ENCODE data around the gene IVNS1ABP. TPM values are rescaled to one million over a fixed set of nuclear protein-coding genes. Genes with fewer than 3 reads are reported as not detected.

The IVNS1ABP gene
- total RNA-seq, 1 experiment from 2014 or later: 59.5 TPM

GRCh38 chr1:185297982-185298381 is 19.1 kb downstream of the IVNS1ABP start:
- no peak for DNase-seq (ENCODE audit: extremely low read depth, low read depth)

- DNase-seq (ENCODE audit: extremely low read depth, low read depth): no peak
Measured at GRCh38 chr1:185295091-185295490, 22.0 kb downstream of the IVNS1ABP start.

- DNase-seq (ENCODE audit: extremely low read depth, low read depth): no peak
Measured at GRCh38 chr1:185293967-185294542, 23.0 kb downstream of the IVNS1ABP start.

- no peak for DNase-seq (ENCODE audit: extremely low read depth, low read depth)
Measured at GRCh38 chr1:185292237-185292636, 24.8 kb downstream of the IVNS1ABP start.

GRCh38 chr1:185291652-185292051 is 25.4 kb downstream of the IVNS1ABP start:
- no peak for DNase-seq (ENCODE audit: extremely low read depth, low read depth)

GRCh38 chr1:185291159-185291558 is 25.9 kb downstream of the IVNS1ABP start:
- no peak for DNase-seq (ENCODE audit: extremely low read depth, low read depth)

GRCh38 chr1:185289880-185290279 is 27.2 kb downstream of the IVNS1ABP start:
- DNase-seq (ENCODE audit: extremely low read depth, low read depth): no peak

GRCh38 chr1:185288435-185288834 is 28.6 kb downstream of the IVNS1ABP start:
- DNase-seq (ENCODE audit: extremely low read depth, low read depth): no peak

GRCh38 chr1:185287451-185287850 is 29.6 kb downstream of the IVNS1ABP start:
- no peak for DNase-seq (ENCODE audit: extremely low read depth, low read depth)

GRCh38 chr1:185284533-185285276 is 32.3 kb downstream of the IVNS1ABP start:
- DNase-seq (ENCODE audit: extremely low read depth, low read depth): no peak

GRCh38 chr1:185284116-185284515 is 32.9 kb downstream of the IVNS1ABP start:
- no peak for DNase-seq (ENCODE audit: extremely low read depth, low read depth)

- DNase-seq (ENCODE audit: extremely low read depth, low read depth): no peak
Measured at GRCh38 chr1:185281245-185281644, 35.8 kb downstream of the IVNS1ABP start.

GRCh38 chr1:185280589-185280988 is 36.5 kb downstream of the IVNS1ABP start:
- no peak for DNase-seq (ENCODE audit: extremely low read depth, low read depth)

- DNase-seq (ENCODE audit: extremely low read depth, low read depth): no peak
Measured at GRCh38 chr1:185279571-185279970, 37.5 kb downstream of the IVNS1ABP start.

GRCh38 chr1:185271921-185272320 is 45.1 kb downstream of the IVNS1ABP start:
- DNase-seq (ENCODE audit: extremely low read depth, low read depth): no peak

- DNase-seq (ENCODE audit: extremely low read depth, low read depth): no peak
Measured at GRCh38 chr1:185268352-185268751, 48.7 kb downstream of the IVNS1ABP start.

- no peak for DNase-seq (ENCODE audit: extremely low read depth, low read depth)
Measured at GRCh38 chr1:185267701-185268100, 49.3 kb downstream of the IVNS1ABP start.

- DNase-seq (ENCODE audit: extremely low read depth, low read depth): no peak
Measured at GRCh38 chr1:185267301-185267700, 49.7 kb downstream of the IVNS1ABP start.

GRCh38 chr1:185265314-185265713 is 51.7 kb downstream of the IVNS1ABP start:
- no peak for DNase-seq (ENCODE audit: extremely low read depth, low read depth)

GRCh38 chr1:185263780-185264179 is 53.3 kb downstream of the IVNS1ABP start:
- DNase-seq (ENCODE audit: extremely low read depth, low read depth): no peak

- no peak for DNase-seq (ENCODE audit: extremely low read depth, low read depth)
Measured at GRCh38 chr1:185263292-185263691, 53.8 kb downstream of the IVNS1ABP start.

- no peak for DNase-seq (ENCODE audit: extremely low read depth, low read depth)
Measured at GRCh38 chr1:185262151-185262550, 54.9 kb downstream of the IVNS1ABP start.
